Vagina (tissue), 2 donors: ENCODE results near the gene TMEM45A.

Source experiments
- POLR2A ChIP-seq, 2 donors: fragments of 450-650 bp; IDR thresholded peaks; one replicate each; pipeline ENCODE4 v1.6.1; 2017; ENCODE audit warnings: antibody characterized with exemption in 2 of 2, mild to moderate bottlenecking in 2 of 2, moderate library complexity in 2 of 2
- POLR2AphosphoS5 ChIP-seq, 2 donors: sonication (generic); formaldehyde crosslinking; IDR thresholded peaks; one replicate each; pipeline ENCODE4 v1.9.0; 2017; ENCODE audit warnings: antibody characterized with exemption in 2 of 2, mild to moderate bottlenecking in 2 of 2, low read depth in 1 of 2; ENCODE audit not compliant: insufficient read depth in 1 of 2
- TF ChIP-seq, protein P1 (sequence below), 3 experiments: fragments of 450-650 bp in 2 of 3; fragments of 200-600 bp in 1 of 3; sonication (generic) in 1 of 3; IDR thresholded peaks; one replicate each; pipeline ENCODE4 v1.5.1; 2017 to 2019; ENCODE audit warnings: antibody characterized with exemption in 3 of 3, mild to moderate bottlenecking in 2 of 3, moderate library complexity in 2 of 3

GRCh38 chr3:100467133-100467532 lies 25.3 kb upstream of the TMEM45A start:
- TF ChIP-seq, protein P1, sequence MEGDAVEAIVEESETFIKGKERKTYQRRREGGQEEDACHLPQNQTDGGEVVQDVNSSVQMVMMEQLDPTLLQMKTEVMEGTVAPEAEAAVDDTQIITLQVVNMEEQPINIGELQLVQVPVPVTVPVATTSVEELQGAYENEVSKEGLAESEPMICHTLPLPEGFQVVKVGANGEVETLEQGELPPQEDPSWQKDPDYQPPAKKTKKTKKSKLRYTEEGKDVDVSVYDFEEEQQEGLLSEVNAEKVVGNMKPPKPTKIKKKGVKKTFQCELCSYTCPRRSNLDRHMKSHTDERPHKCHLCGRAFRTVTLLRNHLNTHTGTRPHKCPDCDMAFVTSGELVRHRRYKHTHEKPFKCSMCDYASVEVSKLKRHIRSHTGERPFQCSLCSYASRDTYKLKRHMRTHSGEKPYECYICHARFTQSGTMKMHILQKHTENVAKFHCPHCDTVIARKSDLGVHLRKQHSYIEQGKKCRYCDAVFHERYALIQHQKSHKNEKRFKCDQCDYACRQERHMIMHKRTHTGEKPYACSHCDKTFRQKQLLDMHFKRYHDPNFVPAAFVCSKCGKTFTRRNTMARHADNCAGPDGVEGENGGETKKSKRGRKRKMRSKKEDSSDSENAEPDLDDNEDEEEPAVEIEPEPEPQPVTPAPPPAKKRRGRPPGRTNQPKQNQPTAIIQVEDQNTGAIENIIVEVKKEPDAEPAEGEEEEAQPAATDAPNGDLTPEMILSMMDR (IDR thresholded peaks at IDR 0.05), result no peak
- TF ChIP-seq POLR2A (IDR thresholded peaks at IDR 0.05), result no peak
- no peak for TF ChIP-seq POLR2AphosphoS5 (IDR thresholded peaks at IDR 0.05; ENCODE audit: insufficient read depth in 1 of 2, low read depth in 1 of 2)
